Fibroblast of skin of left quadriceps (primary cell): ENCODE measurements around the gene SSU72.
"Not testable (repeated sequence)": the region's sequence is repeated elsewhere in the genome, so short reads cannot be mapped to it uniquely, and the experiment has no call there.

Experiments used
- DNase-seq, 2 experiments: peaks; one replicate each; pipeline ENCODE4 v3.0.0-alpha.2; 2013; ENCODE audit warnings: low read depth in 2 of 2

SSU72 gene

DNA sequence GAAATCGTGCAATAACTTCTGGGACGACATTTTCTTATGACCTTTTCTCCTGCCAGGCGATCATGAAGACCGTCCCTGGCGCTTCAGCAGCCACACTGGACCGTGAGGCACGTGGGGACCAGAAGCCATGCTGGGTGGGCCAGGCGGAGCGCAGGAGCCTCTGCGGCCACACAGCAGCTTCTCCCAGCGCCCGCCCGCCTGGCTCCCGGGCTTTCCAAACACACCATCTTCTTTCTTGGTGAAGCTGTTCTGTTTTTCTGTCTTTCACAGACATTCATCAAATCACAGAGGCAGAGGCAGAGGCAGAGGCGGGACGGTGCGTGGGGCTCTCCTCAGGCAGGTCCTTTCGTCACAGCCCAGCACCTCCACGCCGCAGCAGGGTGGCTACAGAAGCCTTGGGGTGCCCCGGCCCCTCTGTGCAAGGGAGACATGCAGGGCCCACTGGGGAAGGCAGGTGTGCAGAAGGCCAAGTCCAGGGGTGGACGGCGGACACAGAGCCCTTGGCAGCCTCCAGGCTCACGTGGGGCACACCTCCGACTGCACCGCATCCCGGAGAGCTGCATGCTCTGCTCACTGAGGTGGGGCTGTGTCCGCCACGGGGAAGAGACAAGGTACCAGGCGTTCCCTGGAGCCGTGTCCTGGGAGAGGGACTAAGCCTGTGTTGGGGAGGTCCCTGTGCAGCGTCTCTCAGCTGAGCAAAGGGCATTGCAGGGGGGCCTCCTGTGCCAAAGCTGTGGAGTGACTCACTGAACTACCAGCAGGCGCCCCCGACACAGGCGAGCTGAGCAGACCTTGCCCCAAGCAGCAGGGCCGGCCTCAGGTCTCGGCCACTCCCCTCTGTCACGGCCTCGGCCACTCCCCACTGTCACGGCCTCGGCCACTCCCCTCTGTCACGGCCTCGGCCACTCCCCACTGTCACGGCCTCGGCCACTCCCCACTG lies 31.6 kb downstream of the SSU72 start:
- DNase-seq: no peak

DNA sequence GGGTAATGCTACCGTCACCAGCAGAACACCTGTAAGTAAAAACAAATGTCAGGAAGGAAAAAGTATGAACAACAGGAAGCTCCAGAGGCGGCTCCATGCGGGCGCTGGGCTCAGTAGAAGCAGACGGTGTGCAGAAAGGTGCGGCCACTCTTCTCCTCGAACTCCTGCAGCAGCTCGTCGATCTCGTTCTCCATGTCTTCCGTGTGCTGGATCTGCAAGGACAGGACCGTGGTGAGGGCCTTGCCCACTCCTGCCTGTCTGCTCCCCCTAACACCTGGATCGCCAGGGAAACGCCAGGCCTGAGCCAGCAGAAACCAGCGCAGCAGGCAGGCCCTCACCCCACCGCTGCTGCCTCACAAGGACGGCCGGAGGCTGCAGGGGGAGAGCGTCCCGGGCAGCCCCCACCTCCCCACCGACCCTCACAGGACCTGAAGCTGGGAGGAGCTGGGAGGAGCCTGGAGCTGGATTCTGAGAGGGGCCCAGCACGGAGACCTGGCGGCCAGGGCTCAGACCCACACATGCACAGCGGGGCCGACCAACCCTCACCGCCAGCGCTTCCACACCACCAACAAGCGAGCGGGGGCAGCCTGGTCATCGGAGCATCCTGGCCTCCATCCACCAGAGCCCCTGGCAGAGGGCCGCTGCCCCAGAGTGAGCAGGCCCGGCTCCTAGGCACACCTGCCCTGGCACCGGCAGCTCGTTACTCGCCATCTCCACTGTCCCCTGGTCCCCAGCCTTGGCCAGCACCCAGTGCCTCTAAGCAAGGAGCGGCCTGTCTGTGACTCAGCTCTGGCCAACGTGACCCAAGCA lies 32.5 kb downstream of the SSU72 start:
- no peak for DNase-seq

DNA sequence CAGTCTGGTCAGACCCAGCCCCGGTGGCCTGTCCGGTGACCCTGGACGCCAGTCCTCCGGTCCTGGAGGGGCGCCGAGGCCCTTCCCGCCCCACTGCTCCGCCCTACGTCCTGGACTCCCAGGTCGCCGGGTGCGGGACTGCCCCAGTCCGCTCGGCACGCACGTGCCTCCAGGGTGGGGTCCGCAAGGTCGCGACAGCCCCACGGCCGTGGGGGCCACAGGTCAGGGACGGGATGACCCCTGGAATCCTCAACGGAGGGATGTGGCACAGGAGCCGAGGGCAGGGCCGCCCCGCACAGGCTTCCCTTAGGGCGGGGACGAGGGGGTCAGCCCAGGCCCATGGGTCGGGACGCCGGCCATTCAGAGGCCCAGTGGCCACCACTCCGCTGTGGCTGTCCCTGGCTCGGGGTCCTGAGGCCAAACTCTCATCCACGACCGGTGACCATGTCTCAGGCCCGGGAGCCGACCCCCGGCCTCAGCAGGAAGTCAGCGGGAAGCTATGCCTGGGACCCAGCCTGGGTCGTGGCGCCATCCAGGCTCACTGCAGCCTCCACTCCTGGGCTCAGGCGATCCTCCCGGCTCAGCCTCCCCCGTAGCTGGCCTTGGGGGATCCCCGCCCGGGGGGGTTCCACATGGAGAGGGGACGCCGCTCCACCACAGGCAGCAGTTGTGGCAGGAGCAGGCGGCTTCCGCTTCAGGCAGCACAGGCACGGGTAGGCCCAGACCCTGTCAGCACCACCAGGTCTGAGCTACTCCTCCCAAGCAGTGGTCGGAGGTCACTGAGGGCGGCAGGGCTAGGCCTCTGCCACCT lies 33.6 kb downstream of the SSU72 start:
- no peak for DNase-seq

DNA sequence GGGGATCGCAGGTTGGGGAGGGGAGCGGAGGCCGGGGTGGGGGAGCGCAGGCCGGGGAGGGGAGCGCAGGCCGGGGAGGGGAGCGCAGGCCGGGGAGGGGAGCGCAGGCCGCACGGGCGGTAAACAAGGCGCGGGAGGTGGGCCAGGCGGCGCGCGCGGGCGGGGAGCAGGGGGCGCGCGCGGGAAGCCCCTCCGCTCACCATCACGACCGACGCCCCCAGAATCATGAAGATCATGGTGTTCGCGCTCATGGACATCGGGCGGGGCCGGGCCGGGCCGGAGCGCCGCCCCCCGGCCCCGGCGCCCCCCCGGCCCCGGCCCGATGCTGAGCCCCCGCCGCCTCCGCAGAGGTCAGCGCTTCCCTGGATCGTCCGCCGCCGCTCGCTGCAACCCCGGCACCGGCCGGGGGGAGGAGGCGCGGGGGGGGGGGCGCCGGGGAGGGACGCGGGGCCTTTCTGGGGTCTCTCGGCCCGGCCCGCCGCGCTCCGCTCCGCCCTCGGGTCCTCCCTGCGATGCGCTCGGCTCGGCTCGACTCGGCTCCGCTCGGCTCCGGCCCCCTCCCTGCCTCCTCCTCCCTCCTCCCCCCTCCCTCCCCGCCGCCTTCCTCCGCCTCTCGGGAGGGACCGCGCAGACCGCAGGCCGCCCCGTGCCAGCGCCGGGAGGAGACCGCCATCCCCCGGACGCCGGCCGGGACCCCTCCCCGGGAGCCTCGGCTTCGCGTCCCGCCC lies 34.4 kb downstream of the SSU72 start, which contains the start of gene TMEM240:
Gene TMEM240, minus strand, starts transcription at position 535 of the 728 bp plus-strand sequence. Its CDS starts 278 bp downstream, at position 257.
- DNase-seq: peak; percentile 59 to 65

GRCh38 chr1:1539310-1540089 lies 35.2 kb downstream of the SSU72 start:
- DNase-seq: no peak

GRCh38 chr1:1538989-1539309 lies 35.7 kb downstream of the SSU72 start:
- no peak for DNase-seq

GRCh38 chr1:1538334-1538733 lies 36.3 kb downstream of the SSU72 start:
- no peak for DNase-seq

DNA sequence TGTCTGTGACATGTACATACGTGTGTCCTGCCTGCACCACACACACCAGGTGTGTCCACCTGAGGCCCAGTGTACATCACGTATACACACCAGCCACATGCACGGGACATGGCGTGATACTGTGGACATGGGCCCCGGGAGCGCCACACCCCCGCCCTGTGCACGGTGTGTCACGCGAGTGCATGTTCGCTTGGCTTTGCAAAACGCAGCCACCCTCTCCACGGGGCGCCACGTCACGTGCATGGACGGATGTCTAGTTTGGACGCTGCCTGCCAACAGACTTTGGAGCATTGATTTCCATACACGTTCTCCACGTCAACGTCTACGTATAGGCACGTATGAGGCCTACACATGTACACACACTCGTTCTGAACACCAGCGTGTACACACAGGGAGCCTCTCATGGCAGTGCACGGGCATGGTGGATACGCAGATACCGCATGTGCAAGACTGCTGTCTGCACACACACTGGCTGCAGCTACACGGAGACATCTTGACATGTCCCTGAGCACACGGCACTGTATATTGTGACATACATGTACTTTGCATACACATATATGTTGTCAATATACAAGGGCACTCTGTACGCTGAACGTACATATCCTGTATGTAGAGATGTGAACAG lies 36.9 kb downstream of the SSU72 start:
- no peak for DNase-seq

DNA sequence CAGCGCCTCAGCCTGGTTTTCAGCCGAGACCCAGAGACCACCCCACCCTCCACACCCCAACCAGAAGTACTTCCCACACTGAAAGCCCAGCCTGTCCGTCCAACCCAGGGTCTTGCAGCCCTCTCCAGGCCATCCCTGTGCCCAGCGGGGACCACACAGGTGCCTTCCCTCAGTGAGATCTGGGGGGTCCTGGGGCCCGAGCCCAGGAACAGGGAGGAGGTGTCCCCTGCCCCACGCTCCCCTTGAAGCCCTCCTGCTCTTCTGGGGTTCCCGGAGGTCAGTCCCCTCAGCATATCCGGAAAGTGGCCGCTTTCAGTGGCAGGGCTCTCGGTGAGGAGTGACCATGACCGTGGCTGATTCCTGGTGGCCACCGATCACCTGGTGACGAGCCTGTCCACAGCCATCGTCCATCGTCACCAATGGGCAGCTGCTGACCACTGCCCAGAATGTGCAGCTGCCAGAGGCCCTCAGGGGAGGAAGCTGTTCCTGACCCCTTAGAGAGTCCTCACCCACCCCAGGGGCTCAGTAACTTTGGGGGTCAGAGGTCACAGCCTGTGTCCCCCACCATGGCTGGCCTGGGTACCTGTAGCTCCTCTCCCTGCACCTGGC lies 37.6 kb downstream of the SSU72 start:
- no peak for DNase-seq

GRCh38 chr1:1536019-1536937 lies 38.4 kb downstream of the SSU72 start:
- DNase-seq: no peak

GRCh38 chr1:1535201-1536018 lies 39.3 kb downstream of the SSU72 start:
- DNase-seq: no peak

DNA sequence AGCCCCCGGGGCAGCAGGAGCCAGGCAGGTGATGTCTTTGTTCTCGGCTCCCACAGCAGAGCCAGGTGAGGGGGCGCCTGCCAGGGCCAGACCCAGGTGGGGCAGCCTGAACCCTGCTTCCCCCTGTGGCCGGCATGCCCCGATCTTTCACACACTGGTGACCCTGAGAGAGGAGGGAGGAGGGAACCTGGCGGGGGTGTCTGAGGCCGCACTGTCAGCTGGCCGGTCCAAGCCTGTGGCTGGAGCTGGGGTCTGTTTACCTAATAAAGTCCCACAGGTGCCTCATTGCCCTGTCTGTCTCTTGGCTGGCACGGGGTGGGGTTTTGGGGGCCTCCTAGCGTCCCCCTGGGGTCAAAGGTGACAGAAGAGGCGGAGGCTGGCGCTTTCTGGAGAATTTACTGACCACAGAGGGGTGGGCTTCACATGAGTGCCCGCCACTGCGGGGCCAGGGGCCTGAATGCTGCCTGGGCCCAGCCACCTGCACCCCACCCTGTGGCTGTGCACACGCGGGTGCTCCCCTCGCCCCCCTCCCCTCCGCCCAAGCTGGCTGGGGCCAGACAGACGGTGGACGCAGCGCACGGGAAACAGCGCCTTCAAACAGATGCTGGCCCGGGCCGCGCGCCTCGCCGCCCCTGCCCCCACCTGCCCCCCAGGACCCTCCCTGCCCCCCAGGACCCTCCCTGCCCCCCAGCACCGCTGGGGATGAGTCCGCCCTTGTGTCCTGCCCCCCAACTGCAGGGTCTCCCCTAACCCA lies 40.1 kb downstream of the SSU72 start:
- DNase-seq: no peak

DNA sequence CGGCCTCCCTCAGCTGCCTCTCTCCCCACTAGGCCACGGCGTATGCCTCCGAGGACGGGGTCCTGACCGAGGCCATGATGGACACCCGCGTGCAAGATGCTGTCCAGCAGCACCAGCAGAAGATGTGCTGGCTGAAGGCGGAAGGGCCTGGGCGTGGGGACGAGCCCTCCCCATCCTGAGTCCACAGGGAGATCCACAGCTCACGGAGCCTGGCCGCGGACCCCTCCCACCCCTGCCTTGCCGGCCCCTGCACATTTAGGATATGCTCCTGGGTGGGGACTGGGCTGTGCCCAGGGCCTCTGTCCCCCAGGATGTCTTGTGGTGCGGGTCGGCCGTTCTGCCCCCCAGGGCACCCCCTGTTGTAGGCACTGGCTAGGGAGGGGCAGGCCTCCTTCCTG lies 40.8 kb downstream of the SSU72 start:
- not testable (repeated sequence) for DNase-seq

- DNase-seq: not testable (repeated sequence)
Observed at GRCh38 chr1:1533176-1533893, 41.3 kb downstream of the SSU72 start.

GRCh38 chr1:1531947-1532346 lies 42.7 kb downstream of the SSU72 start:
- no peak for DNase-seq

GRCh38 chr1:1529936-1530335 lies 44.7 kb downstream of the SSU72 start:
- DNase-seq: no peak
